DMS53 treated with DMSO at 0.1 percent for 48 hours (cell line): ENCODE results near the gene ACTG2.
"Not testable (repeated sequence)": the region's sequence is repeated elsewhere in the genome, so short reads cannot be mapped to it uniquely, and the experiment has no call there.

Experiments used
- DNase-seq: peaks from one replicate; lab custom pipeline; 2025; ENCODE audit not compliant: unreplicated experiment; lab: John Stamatoyannopoulos, UW

ACTG2 gene

GRCh38 chr2:73891276-73891901 is 1.4 kb upstream of the ACTG2 start:
- DNase-seq: no peak

GRCh38 chr2:73893764-73894474 is 1.1 kb downstream of the ACTG2 start:
- no peak for DNase-seq

GRCh38 chr2:73894475-73894850 is 1.7 kb downstream of the ACTG2 start:
- no peak for DNase-seq

GRCh38 chr2:73894877-73895276 is 2.1 kb downstream of the ACTG2 start:
- DNase-seq: no peak

GRCh38 chr2:73895473-73895872 is 2.7 kb downstream of the ACTG2 start:
- no peak for DNase-seq

GRCh38 chr2:73896362-73897239 is 3.8 kb downstream of the ACTG2 start:
- DNase-seq: no peak

GRCh38 chr2:73897240-73897583 is 4.4 kb downstream of the ACTG2 start:
- no peak for DNase-seq

GRCh38 chr2:73897934-73898333 is 5.1 kb downstream of the ACTG2 start:
- no peak for DNase-seq

- DNase-seq: no peak
These were observed 7.1 kb downstream of the ACTG2 start for GRCh38 chr2:73899801-73900336.

GRCh38 chr2:73901143-73901542 is 8.3 kb downstream of the ACTG2 start:
- no peak for DNase-seq

GRCh38 chr2:73902284-73902683 is 9.5 kb downstream of the ACTG2 start:
- no peak for DNase-seq

GRCh38 chr2:73903313-73903712 is 10.5 kb downstream of the ACTG2 start:
- no peak for DNase-seq

- DNase-seq: not testable (repeated sequence)
These were observed 11.3 kb downstream of the ACTG2 start for GRCh38 chr2:73903949-73904613.

- no peak for DNase-seq
These were observed 12.1 kb downstream of the ACTG2 start for GRCh38 chr2:73904952-73905351.

GRCh38 chr2:73906847-73907505 is 14.2 kb downstream of the ACTG2 start:
- no peak for DNase-seq

- no peak for DNase-seq
These were observed 15.1 kb downstream of the ACTG2 start for GRCh38 chr2:73907840-73908452.

- DNase-seq: no peak
These were observed 16.2 kb downstream of the ACTG2 start for GRCh38 chr2:73908689-73909652.

GRCh38 chr2:73910873-73911547 is 18.2 kb downstream of the ACTG2 start:
- no peak for DNase-seq
